Loucy (cell line): Measurements from ENCODE around the gene TMEM250.

ENCODE experiments used
- EZH2phosphoT487 ChIP-seq: fragments of 200-600 bp; IDR thresholded peaks from 2 replicates; pipeline ENCODE4 v1.6.1; 2018; ENCODE audit warnings: antibody characterized with exemption, mild to moderate bottlenecking, moderate library complexity, borderline replicate concordance
- TF ChIP-seq, protein P1 (sequence below): fragments of 200-600 bp; sonication (generic); conservative IDR thresholded peaks from 2 replicates; pipeline ENCODE4 v1.5.1; 2014; ENCODE audit warnings: mild to moderate bottlenecking, antibody characterized with exemption, low read length

DNA sequence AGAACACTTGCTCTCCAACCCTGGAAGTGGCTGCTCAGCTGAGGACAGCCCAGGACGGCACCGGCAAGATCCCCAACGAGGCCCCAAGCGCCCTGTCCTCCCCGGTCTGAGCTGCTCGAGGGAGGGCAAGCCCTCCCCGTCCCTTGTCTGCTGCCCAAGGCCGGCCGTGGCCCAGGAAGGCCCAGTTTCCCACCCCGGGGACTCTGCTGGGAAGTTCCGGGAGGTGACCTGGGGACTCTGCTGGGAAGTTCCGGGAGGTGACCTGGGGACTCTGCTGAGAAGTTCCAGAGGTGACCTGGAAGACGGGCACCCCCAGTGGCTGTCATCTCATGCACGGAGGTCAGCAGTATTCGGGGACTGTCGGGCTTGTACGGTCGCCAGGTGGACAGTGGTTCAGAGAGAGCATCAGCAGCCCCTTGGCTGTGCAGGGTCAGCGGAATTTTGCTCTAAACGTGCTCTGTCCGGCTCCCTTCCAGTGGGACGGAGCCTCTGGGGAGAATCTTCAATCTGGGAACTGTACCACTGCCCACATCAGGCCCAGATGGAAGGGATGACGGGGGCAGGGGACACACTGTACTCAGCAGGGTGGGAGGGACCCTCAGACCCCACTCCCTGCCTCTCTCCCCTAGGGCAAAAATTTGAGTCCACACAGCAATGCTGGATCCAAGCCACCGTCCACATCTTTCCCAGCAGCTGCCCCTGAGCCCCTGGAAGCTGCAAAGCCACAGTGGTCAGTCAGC is 30.8 kb downstream of the TMEM250 start:
- TF ChIP-seq, protein P1, sequence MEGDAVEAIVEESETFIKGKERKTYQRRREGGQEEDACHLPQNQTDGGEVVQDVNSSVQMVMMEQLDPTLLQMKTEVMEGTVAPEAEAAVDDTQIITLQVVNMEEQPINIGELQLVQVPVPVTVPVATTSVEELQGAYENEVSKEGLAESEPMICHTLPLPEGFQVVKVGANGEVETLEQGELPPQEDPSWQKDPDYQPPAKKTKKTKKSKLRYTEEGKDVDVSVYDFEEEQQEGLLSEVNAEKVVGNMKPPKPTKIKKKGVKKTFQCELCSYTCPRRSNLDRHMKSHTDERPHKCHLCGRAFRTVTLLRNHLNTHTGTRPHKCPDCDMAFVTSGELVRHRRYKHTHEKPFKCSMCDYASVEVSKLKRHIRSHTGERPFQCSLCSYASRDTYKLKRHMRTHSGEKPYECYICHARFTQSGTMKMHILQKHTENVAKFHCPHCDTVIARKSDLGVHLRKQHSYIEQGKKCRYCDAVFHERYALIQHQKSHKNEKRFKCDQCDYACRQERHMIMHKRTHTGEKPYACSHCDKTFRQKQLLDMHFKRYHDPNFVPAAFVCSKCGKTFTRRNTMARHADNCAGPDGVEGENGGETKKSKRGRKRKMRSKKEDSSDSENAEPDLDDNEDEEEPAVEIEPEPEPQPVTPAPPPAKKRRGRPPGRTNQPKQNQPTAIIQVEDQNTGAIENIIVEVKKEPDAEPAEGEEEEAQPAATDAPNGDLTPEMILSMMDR, result no peak
- TF ChIP-seq EZH2phosphoT487, result no peak
